RWPE2 (cell line): ENCODE measurements around the gene ZBTB1.
"Not testable (repeated sequence)": the region's sequence is repeated elsewhere in the genome, so short reads cannot be mapped to it uniquely, and the experiment has no call there.

Experiments used
- ATAC-seq: fragments of 200-7000 bp; cut with Tn5 transposase; 3 replicates; pipeline ENCODE4 v1.9.1; 2021; ENCODE audit warnings: low read depth
- DNase-seq: peaks from one replicate; pipeline ENCODE4 v3.0.0-alpha.2; 2020; ENCODE audit warnings: low spot score
- H3K27ac ChIP-seq: fragments of 450-650 bp; 2 replicates; pipeline ENCODE4 v1.5.1; 2017; ENCODE audit warnings: mild to moderate bottlenecking; ENCODE audit not compliant: poor library complexity, severe bottlenecking
- H3K27me3 ChIP-seq: fragments of 250-450 bp; sonication (Bioruptor Pico); 2 replicates; pipeline ENCODE4 v1.5.1; 2021; ENCODE audit warnings: mild to moderate bottlenecking, moderate library complexity; ENCODE audit not compliant: insufficient read depth, poor library complexity, severe bottlenecking
- H3K36me3 ChIP-seq: fragments of 250-450 bp; sonication (Bioruptor Pico); 2 replicates; pipeline ENCODE4 v1.5.1; 2020; ENCODE audit warnings: low read depth, mild to moderate bottlenecking, moderate library complexity
- H3K4me1 ChIP-seq: fragments of 250-450 bp; sonication (Bioruptor Pico); 2 replicates; pipeline ENCODE4 v1.5.1; 2021; ENCODE audit warnings: mild to moderate bottlenecking, moderate library complexity; ENCODE audit not compliant: insufficient read depth, poor library complexity, severe bottlenecking
- H3K4me3 ChIP-seq: fragments of 250-450 bp; sonication (Bioruptor Pico); 2 replicates; pipeline ENCODE4 v1.5.1; 2021; ENCODE audit warnings: mild to moderate bottlenecking, moderate library complexity; ENCODE audit not compliant: severe bottlenecking
- H3K9me3 ChIP-seq: fragments of 250-450 bp; sonication (Bioruptor Pico); 2 replicates; pipeline ENCODE4 v1.5.1; 2021; ENCODE audit warnings: mild to moderate bottlenecking, moderate library complexity; ENCODE audit not compliant: severe bottlenecking
- CTCF ChIP-seq: fragments of 450-650 bp; IDR thresholded peaks from one replicate; pipeline ENCODE4 v1.5.1; 2017; ENCODE audit warnings: mild to moderate bottlenecking, moderate library complexity; ENCODE audit not compliant: poor library complexity, severe bottlenecking

ZBTB1 gene

GRCh38 chr14:64550621-64551333 lies 46.2 kb downstream of the ZBTB1 start:
- no peak for TF ChIP-seq CTCF
- no peak for ATAC-seq
- H3K27ac ChIP-seq = no peak overlapping the region
- no peaks in the 10 kb centered on the region for H3K9me3 ChIP-seq
- H3K4me1 ChIP-seq = peaks cover 6% of the 10 kb centered on the region
- no peaks in the 10 kb centered on the region for H3K36me3 ChIP-seq
- H3K4me3 ChIP-seq = no peak overlapping the region
- no peak for DNase-seq
- peaks cover 5% of the 10 kb centered on the region for H3K27me3 ChIP-seq

GRCh38 chr14:64554556-64554955 lies 50.0 kb downstream of the ZBTB1 start:
- Histone ChIP-seq H3K4me3 (no peak overlapping the region), H3K36me3 (no peaks in the 10 kb centered on the region), H3K9me3 (no peaks in the 10 kb centered on the region), H3K4me1 (peaks cover 1% of the 10 kb centered on the region), H3K27me3 (peaks cover 5% of the 10 kb centered on the region), H3K27ac (no peak overlapping the region)
- DNase-seq = no peak
- no peak for ATAC-seq
- no peak for TF ChIP-seq CTCF

- DNase-seq (no peak), ATAC-seq (peak; percentile 75)
- H3K4me3 ChIP-seq = no peak overlapping the region
- no peaks in the 10 kb centered on the region for H3K36me3 ChIP-seq
- H3K4me1 ChIP-seq = no peaks in the 10 kb centered on the region
- TF ChIP-seq CTCF = no peak
- H3K9me3 ChIP-seq = no peaks in the 10 kb centered on the region
- no peak overlapping the region for H3K27ac ChIP-seq
- no peaks in the 10 kb centered on the region for H3K27me3 ChIP-seq
Measured at GRCh38 chr14:64556526-64556925, 52.0 kb downstream of the ZBTB1 start.

- not testable (repeated sequence) for H3K36me3 ChIP-seq, H3K4me1 ChIP-seq, H3K27ac ChIP-seq, H3K4me3 ChIP-seq, H3K27me3 ChIP-seq, H3K9me3 ChIP-seq, ATAC-seq, DNase-seq
Measured at GRCh38 chr14:64558216-64558615, 53.6 kb downstream of the ZBTB1 start.

- DNase-seq (no peak), ATAC-seq (no peak)
- H3K27ac ChIP-seq = no peak overlapping the region
- TF ChIP-seq CTCF = no peak
- H3K36me3 ChIP-seq = no peaks in the 10 kb centered on the region
- no peaks in the 10 kb centered on the region for H3K27me3 ChIP-seq
- H3K4me3 ChIP-seq = no peak overlapping the region
- H3K4me1 ChIP-seq = no peaks in the 10 kb centered on the region
- H3K9me3 ChIP-seq = no peaks in the 10 kb centered on the region
Measured at GRCh38 chr14:64561631-64562030, 57.1 kb downstream of the ZBTB1 start.
